NCI-H2107 treated with DMSO at 0.1 percent for 48 hours (cell line): Measurements from ENCODE around the gene TASP1.
"Not testable (repeated sequence)": the region's sequence is repeated elsewhere in the genome, so short reads cannot be mapped to it uniquely, and the experiment has no call there.

Experiments
- DNase-seq: peaks from one replicate; lab custom pipeline; 2025; ENCODE audit not compliant: unreplicated experiment; lab: John Stamatoyannopoulos, UW

The TASP1 gene

GRCh38 chr20:13638496-13639149 is at the start of gene TASP1:
TASP1 (minus strand) TSS chr20:13638932; CDS start chr20:13630078, 8,854 bp downstream.
- peak; percentile 85 for DNase-seq

GRCh38 chr20:13687815-13688214 is 49.1 kb upstream of the TASP1 start:
- no peak for DNase-seq

DNA sequence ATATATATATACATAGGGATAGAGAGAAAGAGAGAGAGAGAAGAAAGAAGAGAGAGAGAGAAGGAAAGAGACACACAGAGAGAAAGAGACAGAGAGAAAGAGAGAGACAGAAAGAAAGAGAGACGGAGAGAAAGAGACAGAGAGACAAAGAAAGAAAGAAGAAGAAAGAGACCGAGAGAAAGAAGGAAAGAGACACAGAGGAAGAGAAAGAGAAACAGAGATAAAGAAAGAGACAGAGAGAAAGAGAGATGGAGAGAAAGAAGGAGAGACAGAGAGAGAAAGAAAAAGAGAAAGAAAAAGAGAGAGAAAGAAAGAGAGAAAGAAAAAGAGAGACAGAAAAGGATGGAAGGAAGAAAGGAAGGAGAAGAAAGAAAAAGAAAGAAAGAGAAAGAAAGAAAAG is 46.9 kb upstream of the TASP1 start:
- no peak for DNase-seq

GRCh38 chr20:13684566-13685222 is 46.0 kb upstream of the TASP1 start:
- no peak for DNase-seq

GRCh38 chr20:13683833-13684232 is 45.1 kb upstream of the TASP1 start:
- no peak for DNase-seq

DNA sequence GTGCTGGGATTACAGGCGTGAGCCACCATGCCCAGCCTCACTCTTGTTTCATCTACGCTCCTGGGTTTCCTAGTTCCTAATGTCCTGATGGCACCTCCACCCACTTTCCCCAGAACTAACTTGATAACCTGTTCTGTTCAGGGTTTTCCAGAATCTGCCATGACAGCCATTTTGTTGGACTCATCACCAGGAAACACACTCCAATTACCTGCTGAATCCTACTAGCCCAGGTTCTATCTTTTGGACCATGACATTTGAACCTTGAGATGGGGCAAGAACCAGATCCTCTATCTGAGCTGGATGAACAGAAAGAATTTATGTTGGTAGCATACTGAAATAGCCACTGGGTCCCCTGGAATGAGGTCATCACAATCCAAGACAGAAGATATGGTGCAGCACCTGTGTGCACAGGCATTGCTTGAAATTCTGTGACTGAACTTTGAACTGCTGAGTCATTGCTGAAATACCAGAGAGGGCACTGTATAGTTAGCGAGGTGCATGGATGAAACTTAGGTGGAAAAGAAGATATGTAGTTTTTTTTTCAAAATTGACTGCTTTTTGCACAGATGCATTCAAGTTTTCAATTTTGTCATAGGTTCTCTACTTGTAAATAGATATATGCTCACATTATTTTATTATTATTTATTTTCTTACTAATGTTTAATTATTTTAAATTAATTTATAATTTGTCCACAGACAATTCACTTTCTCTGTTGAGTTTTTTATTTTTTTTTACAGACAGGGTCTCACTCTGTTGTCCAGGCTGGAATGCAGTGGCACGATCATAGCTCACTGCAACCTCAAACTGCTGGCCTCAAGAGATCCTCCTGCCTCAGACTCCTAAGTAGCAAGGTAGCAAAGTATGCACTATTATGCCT is 42.8 kb upstream of the TASP1 start:
- no peak for DNase-seq

GRCh38 chr20:13678944-13679343 is 40.2 kb upstream of the TASP1 start:
- DNase-seq: no peak

DNA sequence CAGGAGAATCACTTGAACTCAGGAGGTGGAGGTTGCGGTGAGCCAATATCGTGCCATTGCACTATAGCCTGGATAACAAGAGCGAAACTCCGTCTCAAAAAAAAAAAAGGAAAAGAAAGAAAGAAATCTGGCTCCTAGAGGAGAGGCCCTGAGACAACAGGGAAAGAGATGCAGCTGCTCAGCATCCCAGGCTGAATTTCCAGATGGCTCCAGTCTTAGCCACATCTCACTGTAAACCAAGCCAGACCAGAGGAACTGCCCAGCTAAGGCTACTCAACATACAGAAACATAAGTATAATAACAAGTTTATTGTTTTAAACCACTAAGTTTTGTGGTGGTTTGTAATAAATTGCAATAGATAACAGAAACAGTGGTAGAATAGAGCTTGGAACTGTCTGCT is 38.5 kb upstream of the TASP1 start:
- no peak for DNase-seq

DNA sequence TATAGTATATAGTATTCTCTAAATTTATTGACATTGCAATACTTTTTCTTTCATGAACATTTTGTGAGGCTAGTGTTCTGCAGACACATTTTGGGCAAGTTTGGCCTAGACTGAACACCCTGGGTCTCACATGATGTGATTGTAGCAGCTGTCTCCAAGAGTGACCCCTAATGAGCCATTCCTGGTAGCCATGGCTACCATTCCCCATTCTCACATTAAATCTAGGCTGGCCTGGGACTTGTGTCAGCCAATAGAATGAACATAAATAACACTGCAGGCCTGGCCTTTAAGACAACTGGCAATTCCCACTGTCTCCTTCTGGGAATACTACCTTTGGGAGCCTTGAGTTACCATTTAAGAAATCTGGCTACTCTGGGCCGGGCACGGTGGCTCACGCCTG is 38.0 kb upstream of the TASP1 start:
- no peak for DNase-seq

DNA sequence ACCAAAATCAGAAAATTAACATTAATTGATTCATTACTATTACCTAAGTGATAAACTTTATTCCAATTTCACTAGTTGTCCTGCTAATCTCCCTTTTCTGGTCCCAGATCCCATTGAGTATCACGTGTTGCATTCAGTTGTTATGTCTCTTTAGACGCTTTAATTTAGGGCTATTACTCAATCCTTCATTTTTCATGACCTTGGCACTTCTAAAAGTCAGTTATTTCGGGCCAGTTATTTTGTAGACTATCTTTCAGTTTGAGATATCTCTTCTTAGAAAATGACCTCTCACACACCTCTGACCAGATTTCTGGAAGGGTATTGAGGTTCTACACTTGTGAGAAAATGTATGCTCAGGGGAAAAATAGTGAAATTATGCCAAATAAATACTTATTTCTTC is 34.0 kb upstream of the TASP1 start:
- no peak for DNase-seq

DNA sequence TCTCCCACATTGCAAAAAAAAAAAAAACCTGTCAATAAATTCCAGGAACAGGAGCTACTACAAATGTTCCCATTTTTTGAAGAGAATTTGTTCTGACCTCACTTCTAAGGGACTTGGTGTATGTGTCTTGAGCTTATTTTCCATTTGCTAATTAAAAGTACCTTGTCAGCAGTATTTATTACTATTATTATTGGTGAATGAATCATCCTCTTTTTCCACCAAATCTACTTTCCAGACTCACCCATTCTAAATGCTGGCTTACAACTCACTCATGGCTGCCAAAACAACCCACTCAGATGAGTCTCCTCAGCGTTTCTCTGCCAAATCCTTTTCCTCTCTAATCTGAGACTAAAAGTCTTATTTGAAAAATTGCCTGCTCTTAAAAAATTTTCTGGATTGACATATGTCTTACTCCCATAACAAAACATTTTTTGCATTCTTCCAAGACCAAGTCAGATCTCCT is 33.2 kb upstream of the TASP1 start:
- DNase-seq: no peak

- no peak for DNase-seq
Measured at GRCh38 chr20:13671512-13671911, 32.8 kb upstream of the TASP1 start.

GRCh38 chr20:13670160-13670559 is 31.4 kb upstream of the TASP1 start:
- no peak for DNase-seq

GRCh38 chr20:13665709-13666395 is 27.1 kb upstream of the TASP1 start:
- DNase-seq: no peak

GRCh38 chr20:13661070-13661685 is 22.4 kb upstream of the TASP1 start:
- DNase-seq: no peak

GRCh38 chr20:13659288-13659687 is 20.6 kb upstream of the TASP1 start:
- DNase-seq: no peak

GRCh38 chr20:13658060-13658459 is 19.3 kb upstream of the TASP1 start:
- not testable (repeated sequence) for DNase-seq

DNA sequence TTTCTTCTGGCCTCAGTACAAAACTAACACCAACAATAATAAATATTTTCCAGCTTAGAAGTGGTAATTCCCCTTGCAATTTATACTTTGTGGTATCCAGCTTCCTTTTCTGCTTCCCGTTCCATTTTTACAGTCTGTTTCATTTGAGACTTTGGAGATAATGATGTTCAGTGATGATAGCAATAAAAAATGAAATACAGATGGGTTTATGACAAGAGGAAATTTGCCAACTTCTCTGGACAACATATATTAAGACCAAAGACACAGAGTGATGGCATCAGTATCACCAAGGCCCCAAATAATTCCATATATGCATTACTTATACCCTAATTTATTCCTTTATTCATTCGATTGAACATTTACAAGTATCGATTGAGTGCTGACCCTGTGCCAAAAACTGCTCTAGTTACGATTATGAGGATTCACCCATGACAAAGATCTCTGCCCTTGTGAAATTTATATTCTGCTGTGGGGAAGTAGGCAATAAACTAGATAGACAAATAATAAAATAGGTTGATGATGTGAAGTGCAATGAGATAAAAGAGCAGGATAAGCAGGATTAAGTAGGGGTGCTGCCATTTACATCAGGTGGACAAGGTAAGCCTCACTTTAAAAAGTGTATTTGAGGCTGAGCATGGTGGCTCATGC is 18.1 kb upstream of the TASP1 start:
- DNase-seq: no peak

GRCh38 chr20:13654463-13655023 is 15.8 kb upstream of the TASP1 start:
- no peak for DNase-seq

GRCh38 chr20:13650474-13650873 is 11.7 kb upstream of the TASP1 start:
- no peak for DNase-seq
